ENCODE measurements around the gene GCNT1.
"Not testable (repeated sequence)": the region's sequence is repeated elsewhere in the genome, so short reads cannot be mapped to it uniquely, and the experiment has no call there.

GCNT1 gene

GRCh38 chr9:76443887-76444286 lies 15.1 kb upstream of the GCNT1 start:
- no peak for DNase-seq (ENCODE audit: low spot score)

- no peak for DNase-seq (ENCODE audit: low spot score)
Observed at GRCh38 chr9:76444322-76444929, 14.6 kb upstream of the GCNT1 start.

GRCh38 chr9:76445976-76446375 lies 13.0 kb upstream of the GCNT1 start:
- DNase-seq (ENCODE audit: low spot score), result no peak

DNA sequence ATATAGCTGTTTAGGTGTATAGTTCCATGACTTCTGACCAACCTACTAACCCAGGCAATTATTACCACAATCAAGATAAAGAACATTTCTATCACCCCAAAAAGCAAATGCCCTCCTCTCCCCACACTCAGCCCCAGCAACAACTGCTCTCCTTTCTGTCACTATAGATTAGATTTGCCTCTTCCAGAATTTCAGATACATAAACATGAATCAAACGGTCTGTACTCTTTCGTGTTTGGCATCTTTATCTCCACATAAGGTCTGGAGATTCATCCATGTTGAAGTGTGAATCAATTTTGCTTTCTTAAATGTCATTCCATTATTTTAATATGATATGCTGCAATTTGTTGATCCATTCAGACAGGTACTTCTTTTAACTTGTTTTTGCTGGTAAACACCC lies 10.5 kb upstream of the GCNT1 start:
- no peak for DNase-seq (ENCODE audit: low spot score)

GRCh38 chr9:76451234-76451633 lies 7.7 kb upstream of the GCNT1 start:
- no peak for DNase-seq (ENCODE audit: low spot score)

DNA sequence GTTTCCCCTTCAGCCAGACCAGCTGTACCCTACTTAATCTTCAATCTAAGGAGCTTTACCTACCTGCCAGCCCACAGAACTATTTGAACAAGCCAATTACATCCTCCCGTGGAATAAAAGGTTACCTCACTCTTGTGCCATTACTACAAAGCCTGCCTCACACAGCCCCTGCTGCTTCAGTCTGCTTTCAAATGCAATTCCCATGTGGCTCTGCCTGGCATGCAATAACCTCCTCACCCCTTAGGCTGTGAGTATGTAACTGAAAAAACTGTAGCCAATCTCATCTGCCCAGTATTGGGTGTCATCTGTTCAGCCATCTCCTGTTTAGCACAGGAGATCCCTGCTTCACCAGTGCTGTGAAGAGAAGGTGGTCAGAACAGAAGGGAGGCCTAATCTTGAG lies 6.1 kb upstream of the GCNT1 start:
- no peak for DNase-seq (ENCODE audit: low spot score)

DNA sequence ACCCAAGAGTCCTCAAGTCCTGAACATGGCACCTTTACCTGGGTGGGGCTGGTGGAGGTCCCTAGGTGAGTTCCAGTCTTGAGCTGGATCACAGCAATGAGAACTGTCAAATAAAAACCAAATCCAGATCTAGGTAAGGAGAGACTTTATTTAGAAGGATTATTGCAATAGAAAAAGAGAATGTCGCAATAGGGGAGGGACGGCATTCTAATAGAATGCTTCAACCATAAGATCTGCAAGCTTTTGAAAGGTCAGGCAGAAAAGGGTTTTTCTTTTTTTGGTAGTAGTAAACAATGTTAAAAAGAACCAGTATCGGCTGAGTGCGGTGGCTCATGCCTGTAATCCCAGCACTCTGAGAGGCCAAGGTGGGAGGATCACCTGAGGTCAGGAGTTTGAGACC lies 5.2 kb upstream of the GCNT1 start:
- no peak for DNase-seq (ENCODE audit: low spot score)

DNA sequence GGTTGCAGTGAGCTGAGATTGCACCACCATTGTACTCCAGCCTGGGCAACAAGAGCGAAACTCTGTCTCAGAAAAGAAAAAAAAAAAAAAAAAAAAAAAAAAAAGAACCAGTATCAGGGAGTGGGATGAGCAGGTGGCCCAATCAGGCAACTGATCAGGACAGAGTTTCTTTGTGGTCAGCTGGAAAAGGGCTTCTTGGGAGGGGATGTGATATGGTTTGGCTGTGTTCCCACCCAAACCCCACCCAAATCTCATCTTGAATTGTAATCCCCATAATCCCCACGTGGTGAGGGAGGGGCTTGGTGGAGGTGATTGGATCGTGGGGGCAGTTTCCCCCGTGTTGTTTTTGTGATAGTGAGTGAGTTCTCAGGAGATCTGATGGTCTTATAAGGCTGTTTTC lies 4.7 kb upstream of the GCNT1 start:
- no peak for DNase-seq (ENCODE audit: low spot score)

- DNase-seq (ENCODE audit: low spot score), result peak; percentile 17
Observed at GRCh38 chr9:76456202-76456926, 2.6 kb upstream of the GCNT1 start.

DNA sequence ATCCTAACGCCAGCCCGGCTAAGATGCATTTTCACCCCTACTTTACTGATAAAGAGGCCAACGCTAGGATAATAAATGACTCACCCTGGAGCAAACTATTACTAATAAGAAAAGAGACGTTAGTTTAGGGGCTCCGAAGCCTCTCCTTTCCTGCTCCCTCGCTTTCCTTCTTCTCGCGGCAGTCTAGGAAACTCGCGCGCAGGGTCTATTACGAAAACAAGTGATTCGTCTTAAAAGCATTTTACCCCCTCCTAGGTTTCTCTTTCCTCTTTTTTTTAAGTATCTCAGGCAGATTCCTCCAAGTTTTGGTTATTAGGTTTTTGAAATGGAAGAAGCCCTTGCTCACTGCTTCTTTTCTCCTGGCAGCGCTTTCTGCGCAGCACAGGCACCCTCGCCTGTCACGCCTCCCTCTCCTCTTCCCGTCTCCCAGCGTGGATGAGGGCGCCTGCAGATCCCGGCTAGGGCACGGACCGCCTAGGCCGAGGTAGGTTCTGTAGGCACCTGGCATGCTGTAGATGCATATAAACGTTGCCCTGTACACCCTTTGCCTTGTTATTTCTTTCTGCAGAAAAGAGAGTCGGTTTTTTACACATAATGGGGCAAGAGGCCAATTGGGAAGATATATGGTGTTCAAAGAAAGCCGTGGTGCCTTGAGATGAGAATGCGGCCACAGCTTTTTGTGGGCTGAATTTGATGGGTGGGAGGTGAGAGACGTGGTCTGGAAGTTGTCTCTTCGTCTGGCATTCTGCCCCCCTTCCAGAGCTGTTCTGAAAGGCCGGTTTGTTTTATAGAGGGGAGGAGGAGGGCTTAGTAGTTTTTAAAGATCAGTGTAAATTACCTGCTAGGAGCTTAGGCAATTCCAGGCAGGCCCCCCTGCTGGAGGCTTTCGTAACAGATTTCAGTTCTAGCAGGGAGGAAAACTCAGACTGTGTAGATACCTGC lies 983 bp downstream of the GCNT1 start:
- DNase-seq (ENCODE audit: low spot score), result no peak

DNA sequence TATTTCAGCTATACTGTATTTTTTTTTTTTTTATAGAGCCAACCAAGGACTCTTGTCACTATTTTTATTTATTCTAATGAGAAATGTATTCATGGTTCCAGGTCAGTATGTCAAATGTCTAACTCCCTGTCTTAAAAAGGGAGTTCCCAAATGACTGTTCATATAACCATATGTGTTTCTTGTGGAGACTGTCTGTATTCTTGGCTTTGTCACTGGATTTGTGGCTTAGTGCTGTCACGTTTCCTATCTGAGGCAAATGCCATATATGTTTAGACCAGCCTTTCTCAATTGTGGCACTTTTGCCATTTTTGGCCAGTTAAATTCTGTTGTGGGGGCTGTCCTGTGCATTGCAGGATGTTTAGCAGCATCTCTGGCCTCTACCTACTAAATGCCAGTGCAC lies 3.1 kb downstream of the GCNT1 start:
- no peak for DNase-seq (ENCODE audit: low spot score)

DNA sequence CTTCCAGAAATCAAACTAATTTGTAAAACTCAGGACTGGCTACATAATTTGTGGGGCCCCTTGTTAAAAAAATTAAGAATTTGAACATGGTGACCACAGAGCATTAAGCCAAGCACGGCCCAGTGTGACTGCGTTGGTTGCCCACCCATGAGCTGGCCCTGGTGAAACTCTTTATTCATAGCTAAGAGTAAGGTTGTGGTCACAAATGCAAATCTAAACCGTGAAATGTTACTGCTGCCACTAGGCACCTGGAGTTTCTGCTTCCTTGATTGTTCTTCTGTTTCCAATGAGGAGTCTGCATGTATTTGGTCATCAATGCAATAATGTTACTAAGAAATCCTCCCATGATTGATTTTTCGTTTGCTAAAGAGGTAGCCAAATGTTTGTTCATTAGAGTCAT lies 4.2 kb downstream of the GCNT1 start:
- DNase-seq (ENCODE audit: low spot score), result no peak

GRCh38 chr9:76464706-76465105 lies 5.7 kb downstream of the GCNT1 start:
- no peak for DNase-seq (ENCODE audit: low spot score)

DNA sequence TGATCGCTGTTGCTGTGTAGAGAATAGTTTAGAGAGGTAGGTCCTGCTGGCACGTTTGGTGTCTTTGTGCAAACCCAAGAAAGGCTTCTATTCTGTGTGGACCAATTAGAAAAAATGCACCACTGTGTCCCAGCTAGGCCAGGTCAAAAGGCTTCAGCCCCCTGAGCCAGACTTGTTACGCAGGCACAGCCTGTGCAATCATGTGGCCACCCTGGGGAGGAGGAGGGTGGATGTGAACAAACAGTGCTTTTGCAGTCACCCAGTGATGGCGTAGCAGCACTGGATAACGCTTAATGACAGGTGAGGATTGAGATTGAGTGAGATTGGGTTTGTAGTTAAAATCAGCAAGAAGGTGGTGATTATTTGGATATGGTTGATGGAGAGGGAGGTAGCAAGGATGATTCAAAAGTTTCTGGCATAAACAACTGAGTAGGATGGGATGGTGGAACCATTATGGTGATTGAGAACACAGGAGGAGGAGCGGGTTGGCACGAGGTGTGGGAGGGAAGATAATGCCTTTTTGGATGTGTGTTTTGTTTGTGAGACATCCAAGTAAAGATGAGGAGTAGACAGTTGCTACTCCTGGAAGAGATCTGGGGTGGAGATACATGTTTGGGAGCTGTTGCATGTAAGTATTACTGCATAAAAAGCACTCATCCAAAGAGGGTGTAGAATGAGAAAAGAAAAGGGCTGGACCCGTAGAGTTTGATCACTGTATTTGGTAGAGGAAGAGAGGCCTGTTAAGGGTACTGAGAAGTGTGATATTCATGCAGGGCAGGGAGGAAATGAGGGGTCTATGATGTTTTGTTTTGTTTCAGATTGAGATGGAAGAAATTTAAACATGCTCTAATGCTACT lies 6.7 kb downstream of the GCNT1 start:
- no peak for DNase-seq (ENCODE audit: low spot score)

DNA sequence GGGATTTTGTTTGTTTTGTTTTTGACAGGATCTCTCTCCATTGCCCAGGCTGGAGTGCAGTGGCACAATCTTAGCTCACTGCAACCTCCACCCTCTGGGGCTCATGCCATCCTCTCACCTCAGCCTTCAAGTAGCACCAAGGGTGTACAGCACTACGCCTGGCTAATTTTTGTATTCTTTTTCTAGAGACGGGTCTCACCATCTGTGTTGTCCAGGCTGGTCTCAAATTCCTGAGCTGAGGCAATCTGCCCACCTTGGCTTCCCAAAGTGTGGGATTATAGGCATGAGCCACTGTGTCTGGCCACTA lies 7.3 kb downstream of the GCNT1 start:
- no peak for DNase-seq (ENCODE audit: low spot score)

- DNase-seq (ENCODE audit: low spot score), result no peak
Observed at GRCh38 chr9:76474419-76474818, 15.4 kb downstream of the GCNT1 start.

DNA sequence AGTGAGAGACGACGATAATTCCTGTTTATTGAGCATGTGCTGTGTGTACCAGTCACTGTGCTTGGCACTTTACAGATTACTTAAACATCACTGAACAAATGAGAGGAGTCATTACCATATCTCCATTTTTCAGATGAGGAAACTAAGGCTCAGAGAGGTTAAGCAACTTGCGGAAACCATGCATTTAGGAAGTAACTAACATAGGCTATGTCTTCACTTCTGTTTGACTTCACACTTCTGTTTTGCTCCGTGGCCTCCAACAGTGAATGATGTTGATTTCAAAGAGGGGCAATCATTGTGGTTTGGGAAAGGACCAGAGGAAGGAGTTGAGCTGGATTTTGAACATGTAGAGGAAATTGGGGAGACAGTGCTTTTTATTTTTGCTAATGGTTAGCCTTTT lies 16.7 kb downstream of the GCNT1 start:
- no peak for DNase-seq (ENCODE audit: low spot score)

DNA sequence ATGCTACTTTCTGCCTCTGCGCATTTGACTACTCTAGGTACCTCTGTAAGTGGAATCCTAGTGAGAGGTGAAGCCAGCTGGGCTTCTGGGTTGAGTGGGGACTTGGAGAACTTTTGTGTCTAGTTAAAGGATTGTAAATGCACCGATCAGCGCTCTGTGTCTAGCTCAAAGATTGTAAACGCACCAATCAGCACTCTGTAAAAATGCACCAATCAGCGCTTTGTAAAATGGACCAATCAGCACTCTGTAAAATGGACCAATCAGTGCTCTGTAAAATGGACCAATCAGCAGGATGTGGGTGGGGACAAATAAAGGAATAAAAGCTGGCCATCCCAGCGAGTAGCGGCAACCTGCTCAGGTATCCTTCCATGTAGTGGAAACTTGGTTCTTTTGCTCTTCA lies 18.8 kb downstream of the GCNT1 start:
- DNase-seq (ENCODE audit: low spot score), result not testable (repeated sequence)

GRCh38 chr9:76478226-76478625 lies 19.2 kb downstream of the GCNT1 start:
- no peak for DNase-seq (ENCODE audit: low spot score)

DNA sequence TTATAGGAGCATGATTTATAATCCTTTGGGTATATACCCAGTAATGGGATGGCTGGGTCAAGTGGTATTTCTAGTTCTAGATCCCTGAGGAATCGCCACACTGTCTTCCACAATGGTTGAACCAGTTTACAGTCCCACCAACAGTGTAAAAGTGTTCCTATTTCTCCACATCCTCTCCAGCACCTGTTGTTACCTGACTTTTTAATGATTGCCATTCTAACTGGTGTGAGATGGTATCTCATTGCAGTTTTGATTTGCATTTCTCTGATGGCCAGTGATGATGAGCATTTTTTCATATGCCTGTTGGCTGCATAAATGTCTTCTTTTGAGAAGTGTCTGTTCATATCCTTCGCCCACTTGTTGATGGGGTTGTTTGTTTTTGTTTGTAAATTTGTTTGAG lies 20.4 kb downstream of the GCNT1 start:
- not testable (repeated sequence) for DNase-seq (ENCODE audit: low spot score)

DNA sequence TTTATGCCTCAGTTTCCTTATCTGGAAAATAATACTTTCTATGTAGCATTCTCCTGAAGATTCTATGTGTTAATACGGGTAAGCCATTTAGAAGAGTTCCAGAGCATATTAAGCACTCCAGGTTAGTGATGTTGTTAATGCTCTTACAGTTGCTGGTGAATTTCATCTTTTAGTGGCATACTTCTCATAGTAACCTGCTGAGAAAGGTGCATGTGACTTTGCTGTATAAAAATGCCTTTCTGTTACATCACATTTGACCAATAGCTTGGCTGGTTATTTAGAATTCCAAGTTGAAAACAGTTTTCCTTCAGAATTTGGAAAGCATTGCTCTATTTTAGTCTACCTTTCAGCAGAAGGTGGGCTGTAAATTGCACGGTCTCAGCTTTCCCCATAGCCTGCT lies 27.2 kb downstream of the GCNT1 start:
- no peak for DNase-seq (ENCODE audit: low spot score)

Data from activated CD4-positive, alpha-beta T cell treated with anti-CD3 and anti-CD28 coated beads, Interleukin-2, Interleukin-4, amounts not matched to agents 100 ng/mL and 50 ng/mL, durations not matched to agents 16 hours and 8 hours (primary cell).